SJCRH30 (cell line): Measurements from ENCODE around the gene PNMA6E. TPM values are rescaled to one million over a fixed set of nuclear protein-coding genes. Genes with fewer than 3 reads are reported as not detected.

Experiments used
- DNase-seq, 2 experiments: peaks; one replicate each; pipeline ENCODE4 v3.0.0-alpha.2; 2015 to 2020
- H3K27ac ChIP-seq: fragments of 250-450 bp; sonication (Bioruptor Pico); 2 replicates; pipeline ENCODE4 v1.5.1; 2020; ENCODE audit warnings: mild to moderate bottlenecking, moderate library complexity
- H3K27me3 ChIP-seq: fragments of 250-450 bp; sonication (Bioruptor Pico); 2 replicates; pipeline ENCODE4 v1.5.1; 2020; ENCODE audit warnings: mild to moderate bottlenecking, moderate library complexity
- H3K36me3 ChIP-seq: fragments of 250-450 bp; sonication (Bioruptor Pico); 2 replicates; pipeline ENCODE4 v1.5.1; 2020; ENCODE audit warnings: mild to moderate bottlenecking, moderate library complexity
- H3K4me1 ChIP-seq: fragments of 250-450 bp; sonication (Bioruptor Pico); 2 replicates; pipeline ENCODE4 v1.5.1; 2020; ENCODE audit warnings: mild to moderate bottlenecking, moderate library complexity
- H3K4me3 ChIP-seq: fragments of 250-450 bp; sonication (Bioruptor Pico); 2 replicates; pipeline ENCODE4 v1.5.1; 2020; ENCODE audit warnings: mild to moderate bottlenecking, moderate library complexity
- H3K9me3 ChIP-seq: fragments of 250-450 bp; sonication (Bioruptor Pico); replicated peaks from 2 replicates; pipeline ENCODE4 v1.5.1; 2020; ENCODE audit warnings: mild to moderate bottlenecking, moderate library complexity
- total RNA-seq: library from RNA; depleted of rRNA; stranded (reverse); fragments of >200 nt; shearing (Covaris generic); gene quantifications from 2 replicates; pipeline ENCODE4 v1.2.3, GENCODE V29; 2014

The PNMA6E gene
- total RNA-seq, 1 experiment from 2014 or later = not detected

- Histone ChIP-seq H3K27ac (no peak overlapping the region), H3K4me3 (no peak overlapping the region), H3K27me3 (no peaks in the 10 kb centered on the region), H3K36me3 (no peaks in the 10 kb centered on the region), H3K9me3 (no peaks in the 10 kb centered on the region), H3K4me1 (no peaks in the 10 kb centered on the region)
- DNase-seq = no peak
These were observed 41.3 kb upstream of the PNMA6E start for GRCh38 chrX:153442463-153442862.

- Histone ChIP-seq H3K36me3 (no peaks in the 10 kb centered on the region), H3K4me1 (no peaks in the 10 kb centered on the region), H3K9me3 (no peaks in the 10 kb centered on the region), H3K4me3 (no peak overlapping the region), H3K27me3 (no peaks in the 10 kb centered on the region), H3K27ac (no peak overlapping the region)
- DNase-seq = no peak
These were observed 40.8 kb upstream of the PNMA6E start for GRCh38 chrX:153441981-153442380.

- H3K9me3 ChIP-seq = no peaks in the 10 kb centered on the region
- no peak overlapping the region for H3K4me3 ChIP-seq
- no peak for DNase-seq
- no peaks in the 10 kb centered on the region for H3K27me3 ChIP-seq
- H3K27ac ChIP-seq = no peak overlapping the region
- no peaks in the 10 kb centered on the region for H3K4me1 ChIP-seq
- H3K36me3 ChIP-seq = no peaks in the 10 kb centered on the region
These were observed 40.1 kb upstream of the PNMA6E start for GRCh38 chrX:153441296-153441695.

- no peak for DNase-seq
- no peak overlapping the region for H3K27ac ChIP-seq
- H3K4me3 ChIP-seq = no peak overlapping the region
- H3K27me3 ChIP-seq = no peaks in the 10 kb centered on the region
- no peaks in the 10 kb centered on the region for H3K4me1 ChIP-seq
- no peaks in the 10 kb centered on the region for H3K9me3 ChIP-seq
- H3K36me3 ChIP-seq = no peaks in the 10 kb centered on the region
These were observed 39.5 kb upstream of the PNMA6E start for GRCh38 chrX:153440556-153441135.

- no peak for DNase-seq
- no peak overlapping the region for H3K27ac ChIP-seq
- H3K4me1 ChIP-seq = no peaks in the 10 kb centered on the region
- no peaks in the 10 kb centered on the region for H3K27me3 ChIP-seq
- H3K9me3 ChIP-seq = no peaks in the 10 kb centered on the region
- H3K36me3 ChIP-seq = no peaks in the 10 kb centered on the region
- H3K4me3 ChIP-seq = no peak overlapping the region
These were observed 38.8 kb upstream of the PNMA6E start for GRCh38 chrX:153439977-153440376.

GRCh38 chrX:153438532-153438931, 37.4 kb upstream of the PNMA6E start:
- Histone ChIP-seq H3K4me3 (no peak overlapping the region), H3K27ac (no peak overlapping the region), H3K9me3 (no peaks in the 10 kb centered on the region), H3K27me3 (no peaks in the 10 kb centered on the region), H3K4me1 (no peaks in the 10 kb centered on the region), H3K36me3 (no peaks in the 10 kb centered on the region)
- no peak for DNase-seq

- no peak overlapping the region for H3K27ac ChIP-seq
- DNase-seq = no peak
These were observed 34.7 kb upstream of the PNMA6E start for GRCh38 chrX:153435845-153436244.

GRCh38 chrX:153434801-153435200, 33.7 kb upstream of the PNMA6E start:
- H3K27me3 ChIP-seq = no peaks in the 10 kb centered on the region
- no peaks in the 10 kb centered on the region for H3K9me3 ChIP-seq
- no peaks in the 10 kb centered on the region for H3K4me1 ChIP-seq
- no peaks in the 10 kb centered on the region for H3K36me3 ChIP-seq
- no peak overlapping the region for H3K4me3 ChIP-seq
- H3K27ac ChIP-seq = no peak overlapping the region
- no peak for DNase-seq

More at GRCh38 chrX:153435845-153436244, 34.7 kb upstream of the PNMA6E start:
- H3K27me3 ChIP-seq = no peaks in the 10 kb centered on the region
- no peaks in the 10 kb centered on the region for H3K9me3 ChIP-seq
- no peak overlapping the region for H3K4me3 ChIP-seq
- H3K36me3 ChIP-seq = no peaks in the 10 kb centered on the region
- H3K4me1 ChIP-seq = no peaks in the 10 kb centered on the region

GRCh38 chrX:153433781-153434285, 32.7 kb upstream of the PNMA6E start:
- no peaks in the 10 kb centered on the region for H3K36me3 ChIP-seq
- H3K27ac ChIP-seq = no peak overlapping the region

GRCh38 chrX:153433161-153433680, 32.1 kb upstream of the PNMA6E start:
- no peaks in the 10 kb centered on the region for H3K4me1 ChIP-seq
- H3K4me3 ChIP-seq = no peak overlapping the region
- H3K27me3 ChIP-seq = no peaks in the 10 kb centered on the region
- no peak for DNase-seq
- H3K27ac ChIP-seq = no peak overlapping the region
- no peaks in the 10 kb centered on the region for H3K36me3 ChIP-seq
- no peaks in the 10 kb centered on the region for H3K9me3 ChIP-seq

More at GRCh38 chrX:153433781-153434285, 32.7 kb upstream of the PNMA6E start:
- no peak for DNase-seq
- H3K27me3 ChIP-seq = no peaks in the 10 kb centered on the region
- no peak overlapping the region for H3K4me3 ChIP-seq
- H3K4me1 ChIP-seq = no peaks in the 10 kb centered on the region
- H3K9me3 ChIP-seq = no peaks in the 10 kb centered on the region

GRCh38 chrX:153430796-153431195, 29.6 kb upstream of the PNMA6E start:
- Histone ChIP-seq H3K9me3 (no peaks in the 10 kb centered on the region), H3K4me3 (no peak overlapping the region), H3K36me3 (no peaks in the 10 kb centered on the region), H3K27ac (no peak overlapping the region), H3K27me3 (no peaks in the 10 kb centered on the region), H3K4me1 (no peaks in the 10 kb centered on the region)
- DNase-seq = no peak

- DNase-seq = no peak
- no peaks in the 10 kb centered on the region for H3K9me3 ChIP-seq
- H3K4me3 ChIP-seq = no peak overlapping the region
- no peak overlapping the region for H3K27ac ChIP-seq
- no peaks in the 10 kb centered on the region for H3K4me1 ChIP-seq
- H3K36me3 ChIP-seq = no peaks in the 10 kb centered on the region
- no peaks in the 10 kb centered on the region for H3K27me3 ChIP-seq
These were observed 25.1 kb upstream of the PNMA6E start for GRCh38 chrX:153426204-153426603.

GRCh38 chrX:153423652-153424051, 22.5 kb upstream of the PNMA6E start:
- Histone ChIP-seq H3K27ac (no peak overlapping the region), H3K36me3 (no peaks in the 10 kb centered on the region), H3K9me3 (no peaks in the 10 kb centered on the region), H3K4me1 (no peaks in the 10 kb centered on the region), H3K4me3 (no peak overlapping the region), H3K27me3 (no peaks in the 10 kb centered on the region)
- DNase-seq = no peak

GRCh38 chrX:153421856-153422255, 20.7 kb upstream of the PNMA6E start:
- Histone ChIP-seq H3K9me3 (no peaks in the 10 kb centered on the region), H3K27ac (no peak overlapping the region), H3K27me3 (no peaks in the 10 kb centered on the region), H3K36me3 (no peaks in the 10 kb centered on the region), H3K4me1 (no peaks in the 10 kb centered on the region), H3K4me3 (no peak overlapping the region)
- DNase-seq = no peak

- Histone ChIP-seq H3K27ac (no peak overlapping the region), H3K4me1 (no peaks in the 10 kb centered on the region), H3K4me3 (no peak overlapping the region), H3K36me3 (no peaks in the 10 kb centered on the region), H3K27me3 (no peaks in the 10 kb centered on the region), H3K9me3 (no peaks in the 10 kb centered on the region)
- no peak for DNase-seq
These were observed 19.9 kb upstream of the PNMA6E start for GRCh38 chrX:153420851-153421599.
